Activated T-cell treated with anti-CD3 and anti-CD28 coated beads for 48 hours (primary cell): ENCODE data around the gene MIX23.

ENCODE experiments used
- DNase-seq: peaks from one replicate; pipeline ENCODE4 v3.0.0-alpha.2; 2020; ENCODE audit warnings: low read depth

MIX23 gene

DNA sequence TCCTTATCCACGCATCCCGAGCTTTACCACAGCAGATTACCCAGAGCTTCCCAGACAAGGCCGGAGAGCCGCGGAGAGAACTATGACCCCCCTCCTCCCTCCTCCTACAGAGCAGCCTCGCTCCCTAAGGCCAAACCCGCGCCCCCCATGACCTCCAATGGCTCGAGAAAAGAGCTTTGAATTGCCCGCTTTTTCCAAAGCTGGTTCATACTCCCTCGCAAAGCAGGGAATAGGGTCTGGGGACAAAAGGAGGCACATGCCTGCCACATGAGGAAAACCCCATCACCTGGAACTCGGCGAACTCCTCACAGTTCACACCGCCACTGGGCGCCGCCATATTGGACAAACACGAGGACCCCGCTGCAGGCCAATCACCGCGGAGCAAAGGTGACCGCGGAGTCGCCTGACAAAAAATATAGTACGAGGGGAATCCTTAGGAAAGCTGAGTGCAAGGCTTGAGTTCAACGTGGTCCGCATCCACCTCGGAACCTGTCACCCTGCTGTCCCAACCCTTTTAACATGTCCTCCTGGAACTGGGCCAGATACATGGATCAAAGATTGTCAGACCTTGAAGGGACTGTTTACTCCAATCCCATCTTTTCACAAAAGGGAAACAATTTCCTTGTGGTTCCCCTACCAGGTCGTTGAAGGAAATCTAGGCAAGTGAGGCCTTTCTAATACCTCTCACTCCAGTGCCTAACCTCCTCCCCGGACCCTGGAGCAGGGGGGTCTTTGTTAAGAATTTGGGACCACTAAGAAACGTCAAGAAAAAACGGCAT is at the start of gene MIX23:
MIX23 (minus strand) TSS at position 344 of the 779 bp plus-strand sequence; CDS start at position 337, 7 bp downstream.
- DNase-seq = peak; percentile 82

DNA sequence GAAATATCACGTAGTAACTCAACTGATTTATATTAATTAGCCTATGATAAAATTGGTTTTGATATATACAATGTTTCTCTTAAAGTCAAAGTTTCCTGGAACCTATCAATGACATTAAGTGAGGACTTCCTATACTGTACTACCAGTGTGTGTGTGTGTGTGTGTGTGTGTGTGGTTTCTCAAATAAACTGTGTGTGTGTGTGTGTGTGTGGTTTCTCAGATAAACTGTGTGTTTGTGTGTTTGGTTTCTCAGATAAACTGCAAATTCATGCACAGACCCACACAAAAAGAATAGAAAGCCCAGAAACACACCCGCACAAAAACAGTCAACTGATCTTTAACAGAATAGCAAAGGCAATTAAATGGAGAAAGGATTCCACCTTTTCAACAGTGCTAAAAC is 47.3 kb upstream of the MIX23 start:
- DNase-seq = no peak

DNA sequence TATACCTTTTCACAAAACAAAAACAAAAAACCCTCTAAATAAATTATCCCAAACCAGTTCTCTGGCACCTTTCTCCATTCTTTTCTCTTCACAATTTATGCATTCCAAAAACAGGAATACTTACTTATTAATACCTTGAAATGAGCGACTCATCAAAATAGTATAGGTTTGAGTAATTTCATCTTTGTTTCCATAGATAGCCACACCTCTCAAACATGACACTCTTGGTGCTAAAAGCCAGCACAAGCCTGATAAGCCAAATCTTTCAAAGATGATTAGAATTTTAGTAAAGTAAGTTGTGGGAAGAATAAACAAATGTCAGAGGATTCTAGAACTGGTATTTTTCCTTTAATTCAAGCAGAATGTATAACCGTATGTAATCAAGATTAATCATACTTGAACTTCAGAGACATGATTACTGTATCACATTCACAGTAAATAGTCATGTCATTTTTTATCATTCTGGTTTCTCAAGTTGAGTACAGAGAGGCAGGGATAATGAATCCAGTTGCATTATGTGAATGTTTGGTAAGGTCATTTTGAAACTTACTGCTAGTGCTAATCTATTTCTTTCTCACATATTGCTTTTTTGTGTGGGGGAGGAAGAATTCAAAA is 44.9 kb upstream of the MIX23 start:
- no peak for DNase-seq

DNA sequence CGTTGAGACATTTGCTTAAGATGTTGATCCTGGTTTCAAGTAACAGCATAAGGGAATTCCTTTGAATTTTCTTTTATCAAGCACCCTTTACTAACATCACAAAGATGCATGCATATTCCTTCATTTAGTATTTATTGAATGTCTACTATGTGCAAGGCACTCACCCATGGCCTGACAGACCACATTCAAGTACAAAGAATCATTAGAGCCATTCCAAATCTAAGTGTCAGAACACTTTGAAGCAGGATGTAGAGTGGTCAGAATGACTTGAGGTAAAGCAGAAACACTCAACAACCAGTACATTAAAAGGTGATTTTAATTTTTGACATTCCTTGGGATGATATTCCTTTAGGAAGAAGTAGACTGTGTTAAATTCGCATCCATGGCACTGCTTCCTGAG is 38.8 kb upstream of the MIX23 start:
- DNase-seq = no peak

DNA sequence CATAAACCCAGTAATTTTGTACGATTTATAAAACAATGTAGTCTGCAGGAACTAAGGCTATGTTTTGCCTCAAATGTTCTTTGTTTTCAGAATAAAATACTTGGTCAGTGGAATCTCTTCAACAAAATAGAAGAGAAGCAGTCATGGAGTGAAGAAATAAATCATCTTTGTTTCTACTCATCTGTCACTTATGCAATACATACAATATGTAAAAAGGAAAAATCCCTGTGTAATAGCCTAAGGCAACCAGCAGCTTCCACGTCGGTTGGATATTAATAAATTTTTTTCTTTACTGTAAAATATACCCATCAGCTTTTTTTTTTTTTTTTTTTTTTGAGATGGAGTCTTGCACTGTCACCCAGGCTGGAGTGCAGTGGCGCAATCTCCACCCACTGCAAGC is 38.1 kb upstream of the MIX23 start:
- DNase-seq = no peak

DNA sequence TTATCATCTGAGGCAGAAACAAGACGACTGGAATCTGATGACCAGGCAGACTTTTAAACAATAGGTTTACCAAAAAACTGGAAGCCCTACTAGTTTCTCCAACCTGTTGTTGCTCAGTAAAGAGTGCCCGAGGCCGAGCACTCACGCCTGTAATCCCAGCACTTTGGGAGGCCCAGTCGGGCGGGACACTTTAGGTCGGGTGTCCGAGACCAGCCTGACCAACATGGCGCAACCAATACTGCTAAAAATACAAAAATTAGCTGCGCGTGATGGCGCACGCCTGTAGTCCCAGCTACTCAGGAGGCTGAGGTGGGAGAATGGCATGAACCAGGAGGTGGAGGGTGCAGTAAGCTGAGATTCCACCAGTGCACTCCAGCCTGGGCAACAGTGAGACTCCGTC is 33.9 kb upstream of the MIX23 start:
- no peak for DNase-seq

DNA sequence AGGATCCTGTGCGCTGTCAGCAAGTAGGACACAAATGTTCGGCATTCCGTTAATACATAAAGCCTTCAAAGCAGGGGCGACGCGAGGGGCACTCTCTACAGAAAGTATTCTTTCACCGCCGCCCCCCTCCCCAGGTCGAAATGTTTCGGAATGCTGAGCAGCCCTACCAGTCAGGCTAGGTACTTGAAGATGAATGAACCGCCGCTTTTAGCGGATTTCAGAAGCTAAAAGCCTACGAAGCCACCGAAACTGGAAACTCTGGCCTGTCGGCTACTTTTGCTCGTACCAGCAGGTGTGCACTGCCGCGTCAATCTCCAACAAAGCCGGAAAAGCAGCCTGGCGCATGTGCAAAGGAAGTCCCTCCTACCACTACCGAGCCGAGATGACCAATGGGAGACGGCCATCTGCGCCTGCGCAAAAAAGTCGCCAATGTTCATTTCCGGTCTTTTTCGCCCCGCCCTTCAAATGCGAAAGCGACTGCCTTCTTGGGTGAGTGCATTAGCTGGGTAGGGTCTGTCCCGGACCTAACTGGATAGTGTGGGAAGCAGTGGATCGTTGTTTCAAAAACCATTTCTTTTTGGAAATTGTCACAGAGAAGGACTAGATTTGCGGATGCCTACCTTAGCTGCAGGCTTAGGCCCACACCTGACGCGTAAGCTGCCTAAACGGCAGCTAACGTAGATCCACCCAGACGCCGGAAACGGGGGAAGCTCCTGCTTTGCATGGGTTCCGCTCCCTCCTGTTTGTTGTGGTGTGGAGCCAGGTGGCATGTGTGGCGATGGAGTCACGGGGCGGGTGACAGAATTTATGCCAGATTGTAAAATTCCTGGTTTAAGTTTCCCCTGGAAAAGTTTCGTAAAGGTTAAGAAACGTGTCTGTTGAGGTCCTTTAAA is 33.0 kb upstream of the MIX23 start, which contains the start of gene WDR5B:
WDR5B (minus strand) TSS at position 301 of the 893 bp plus-strand sequence. CDS start 534 bp downstream, outside the sequence.
- peak; percentile 94 for DNase-seq

DNA sequence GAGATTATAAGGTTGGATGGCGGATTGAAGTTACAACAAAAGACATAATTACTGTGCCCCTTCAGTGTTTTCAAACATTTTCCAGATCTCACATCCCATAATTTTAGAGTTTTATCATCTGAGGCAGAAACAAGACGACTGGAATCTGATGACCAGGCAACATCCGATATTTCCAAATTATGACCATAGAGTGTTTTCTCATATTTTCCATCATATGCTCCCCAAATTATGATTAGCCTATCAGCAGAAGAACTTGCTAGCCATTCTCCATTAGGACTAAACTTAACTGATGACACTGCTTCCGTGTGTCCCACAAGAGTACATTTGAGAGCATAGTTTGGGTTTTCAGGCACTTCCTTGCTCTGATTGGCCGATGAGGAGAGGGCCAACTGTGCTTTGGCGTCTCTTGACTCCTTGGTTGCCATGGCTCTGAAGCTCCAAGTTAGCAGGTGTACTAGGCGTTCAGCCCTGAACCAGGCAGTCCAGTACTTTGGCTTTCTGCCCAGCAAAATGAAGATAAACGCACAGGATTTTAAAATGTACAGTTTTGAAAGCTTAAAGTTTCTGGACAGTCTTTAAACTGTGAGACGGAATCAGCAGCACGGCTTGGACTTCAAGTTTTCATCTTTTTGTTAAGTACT is 32.2 kb upstream of the MIX23 start:
- DNase-seq = peak; percentile 28

DNA sequence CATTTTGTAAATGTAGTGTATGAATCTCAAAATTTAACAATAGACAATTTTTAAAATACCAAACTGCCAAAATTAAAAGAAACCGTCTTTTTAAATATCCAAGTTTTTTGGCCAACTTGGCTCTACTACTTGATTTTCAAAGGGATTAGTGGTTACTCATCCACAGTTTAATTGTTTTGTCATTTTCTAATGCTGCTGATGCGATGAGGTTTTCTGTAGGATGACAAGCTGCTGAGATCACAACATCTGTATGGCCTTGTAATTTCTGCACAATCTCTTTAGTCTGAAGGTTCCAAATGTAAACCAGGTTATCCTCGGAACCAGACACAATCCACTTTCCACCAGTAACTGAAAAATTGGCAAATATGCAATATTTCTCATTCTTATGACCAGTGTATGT is 31.4 kb upstream of the MIX23 start:
- DNase-seq = no peak

DNA sequence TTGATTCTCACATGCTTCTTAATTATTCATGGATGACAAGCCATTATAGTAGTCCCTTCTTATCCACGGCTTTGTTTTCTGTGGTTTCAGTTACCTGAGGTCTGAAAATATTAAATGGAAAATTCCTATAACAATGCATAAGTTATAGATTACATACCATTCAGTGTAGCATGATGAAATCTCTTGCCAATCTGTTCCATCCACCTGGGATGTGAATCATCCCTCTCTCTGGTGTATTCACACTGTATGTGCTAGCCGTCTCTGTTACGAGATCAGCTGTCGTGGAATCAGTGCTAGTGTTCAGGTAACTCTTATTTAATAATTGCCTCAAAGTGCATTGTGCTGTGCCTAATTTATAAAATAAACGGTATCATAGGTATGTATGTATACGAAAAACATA is 27.6 kb upstream of the MIX23 start:
- no peak for DNase-seq

DNA sequence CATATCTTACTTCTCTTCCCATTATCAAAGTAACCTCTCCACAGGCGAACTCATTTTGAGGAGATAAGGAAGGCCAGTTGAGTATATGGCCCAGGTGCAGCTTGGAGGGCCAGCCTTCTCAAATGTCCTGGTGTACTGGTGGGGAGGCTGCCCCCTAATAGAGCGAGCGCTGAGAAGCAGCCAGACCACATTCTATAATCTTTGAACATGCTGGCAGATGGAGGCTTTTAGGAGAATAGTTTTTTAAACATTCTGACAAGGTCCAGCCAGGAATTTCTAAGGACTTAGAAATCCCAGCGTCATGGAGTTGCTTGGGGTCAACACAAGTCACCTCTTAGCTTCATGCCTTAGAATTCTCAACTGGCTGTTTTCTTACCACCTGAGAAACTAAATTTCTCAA is 27.1 kb upstream of the MIX23 start:
- DNase-seq = no peak

DNA sequence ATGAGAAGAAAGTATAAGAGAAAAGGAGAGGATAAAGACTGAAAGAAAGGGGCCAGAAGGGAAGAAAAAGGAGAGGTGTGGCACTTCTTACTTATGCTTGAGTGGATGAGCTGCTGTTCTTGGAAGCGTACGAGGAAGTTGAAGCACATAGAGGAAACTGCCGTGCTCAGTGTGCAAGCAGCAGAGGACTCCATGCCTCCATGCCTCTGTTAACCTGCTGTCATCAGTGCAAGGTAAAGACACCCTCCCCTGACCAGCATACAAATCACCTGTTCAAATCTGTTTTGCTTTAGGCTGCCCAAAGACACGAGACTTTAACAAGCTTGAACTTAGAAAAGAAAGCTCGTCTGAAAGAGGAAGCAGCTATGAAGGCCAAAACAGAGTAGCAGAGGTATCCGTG is 26.4 kb upstream of the MIX23 start:
- no peak for DNase-seq

DNA sequence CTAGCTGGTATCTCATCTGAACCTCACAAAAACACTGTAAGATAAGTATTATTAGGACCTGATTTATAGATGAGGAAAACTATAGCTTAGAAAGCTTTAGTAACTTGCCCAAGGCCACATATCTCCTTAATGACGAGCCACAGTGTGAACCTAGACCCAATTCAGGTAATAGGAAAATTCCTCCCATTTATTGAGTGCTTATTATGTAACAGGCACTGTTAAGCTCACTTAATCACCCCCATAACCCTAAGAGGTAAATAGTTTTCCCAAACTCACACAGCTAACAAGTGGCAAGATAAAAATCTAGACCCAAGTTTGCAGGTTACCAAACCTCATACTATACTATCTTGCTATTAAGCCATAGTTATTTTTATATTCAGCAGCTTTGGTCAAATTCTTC is 24.9 kb upstream of the MIX23 start:
- DNase-seq = no peak

DNA sequence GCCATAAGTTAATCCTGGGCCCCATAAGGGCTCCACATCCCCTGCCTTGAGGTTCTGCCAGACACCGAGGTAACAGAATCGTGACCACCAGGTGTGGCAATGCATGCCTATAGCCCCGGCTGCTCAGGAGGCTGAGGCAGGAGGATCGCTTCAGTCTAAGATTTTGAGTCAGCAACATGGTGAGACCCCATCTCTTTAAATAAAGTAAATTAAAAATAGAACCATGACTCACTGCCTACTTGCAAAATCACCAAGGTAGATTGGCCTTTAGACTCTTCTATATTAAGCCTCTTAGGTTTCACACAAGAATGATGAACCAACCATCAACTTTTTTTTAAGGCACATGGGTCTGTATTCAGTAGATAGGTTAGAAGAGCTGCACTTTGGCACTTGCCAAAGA is 23.2 kb upstream of the MIX23 start:
- DNase-seq = peak; percentile 12

DNA sequence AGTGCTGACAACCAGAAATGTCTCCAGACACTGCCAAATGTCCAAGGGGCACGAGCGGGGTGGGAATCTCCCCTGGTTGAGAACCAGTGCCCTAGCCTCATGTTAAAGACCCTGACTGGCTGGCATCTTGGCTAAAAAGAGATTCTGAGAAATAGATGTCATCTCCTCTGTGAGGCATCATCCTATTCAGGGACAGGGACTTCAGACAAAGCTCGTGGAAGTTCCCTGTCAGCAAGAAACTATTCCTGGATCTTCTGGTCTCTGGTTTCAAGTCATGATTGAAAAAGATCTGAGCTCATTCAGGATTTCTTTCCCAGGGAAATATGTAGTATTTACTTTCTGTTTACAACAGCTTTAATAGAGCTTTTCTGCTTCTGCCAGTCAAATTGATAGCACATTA is 22.0 kb upstream of the MIX23 start:
- no peak for DNase-seq

DNA sequence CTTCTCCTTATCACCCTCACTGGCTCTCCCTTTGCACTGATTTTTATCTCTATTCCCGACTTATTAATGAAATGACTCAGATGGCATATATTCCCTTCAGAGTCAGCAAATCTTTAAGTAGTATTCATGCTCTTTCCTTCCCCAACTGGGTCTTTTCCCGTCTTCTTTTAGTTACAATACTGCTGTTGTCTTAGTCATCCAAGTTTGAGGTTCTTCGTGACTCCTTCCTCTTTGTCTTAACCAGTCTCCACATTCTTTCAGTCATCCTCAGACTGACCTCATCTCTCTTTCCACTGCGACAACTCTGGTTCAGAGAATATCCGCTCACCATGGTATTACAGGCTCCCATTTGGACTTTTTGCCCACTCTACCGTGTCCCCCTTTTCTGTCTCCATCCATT is 20.5 kb upstream of the MIX23 start:
- DNase-seq = no peak

DNA sequence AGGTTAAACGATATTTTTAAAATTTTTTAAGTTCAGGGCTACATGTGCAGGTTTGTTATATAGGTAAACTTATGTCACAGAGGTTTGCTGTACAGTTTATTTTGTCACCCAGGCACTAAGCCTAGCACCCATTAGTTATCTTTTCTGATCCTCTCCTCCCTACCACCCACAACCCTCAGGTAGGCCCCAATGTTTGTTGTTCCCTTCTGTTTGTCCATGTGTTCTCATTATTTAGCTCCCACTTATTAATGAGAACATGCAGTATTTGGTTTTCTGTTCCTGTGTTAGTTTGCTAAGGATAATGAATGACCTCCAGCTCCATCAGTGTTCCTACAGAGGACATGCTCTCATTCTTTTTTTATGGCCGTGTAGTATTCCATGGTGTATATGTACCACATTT is 15.9 kb upstream of the MIX23 start:
- no peak for DNase-seq

DNA sequence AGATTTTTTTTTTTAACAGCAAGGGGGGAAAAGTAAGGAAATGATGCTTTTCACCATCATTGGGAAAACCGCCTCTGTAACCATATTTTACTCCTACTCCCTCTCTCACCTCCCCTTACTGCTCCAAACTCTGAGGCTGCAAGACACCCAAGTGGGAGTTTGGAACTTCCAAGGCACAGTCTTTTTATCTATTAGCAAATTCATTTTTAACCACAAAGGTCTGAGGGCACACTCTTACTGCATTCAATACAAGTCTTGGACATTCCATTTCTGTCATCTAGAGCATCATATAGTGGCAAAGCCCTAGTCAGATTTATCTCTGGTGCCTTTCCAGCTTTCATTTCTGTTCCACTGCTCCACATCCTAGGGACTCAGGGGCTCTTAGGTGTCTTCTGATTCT is 14.2 kb upstream of the MIX23 start:
- no peak for DNase-seq

DNA sequence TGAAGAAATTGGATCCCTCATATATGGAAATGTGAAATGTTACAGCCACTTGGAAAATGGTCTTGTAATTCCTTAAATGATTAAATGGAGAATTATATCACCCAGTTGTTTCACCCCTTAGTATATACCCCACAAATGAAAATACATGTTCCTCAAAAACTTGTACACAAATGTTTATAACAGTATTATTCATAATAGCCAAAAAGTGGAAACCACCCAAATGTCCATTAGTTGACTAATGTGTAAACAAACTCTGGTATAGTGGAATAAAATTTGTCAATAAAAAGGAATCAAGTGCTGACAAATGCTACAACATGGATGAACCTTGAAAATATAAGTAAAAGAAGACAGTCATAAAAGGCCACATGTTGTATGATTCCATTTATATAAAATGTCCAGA is 13.5 kb upstream of the MIX23 start:
- no peak for DNase-seq

DNA sequence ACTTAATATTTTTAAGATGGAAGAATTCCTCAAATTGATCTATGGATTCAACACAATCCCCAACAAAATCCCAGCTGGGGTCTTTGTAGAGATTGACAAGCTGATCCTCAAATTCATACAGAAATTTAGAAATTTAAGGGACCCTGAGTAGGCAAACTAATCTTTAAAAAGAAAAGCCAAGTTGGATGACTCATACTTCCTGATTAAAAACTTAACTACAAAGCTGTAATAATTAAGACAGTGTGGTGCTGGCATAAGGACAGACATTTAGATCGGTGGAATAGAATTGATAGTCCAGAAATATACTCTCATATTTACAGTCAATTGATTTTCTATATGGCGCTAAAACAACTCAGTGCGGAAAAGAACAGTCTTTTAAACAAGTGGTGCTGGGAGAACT is 12.6 kb upstream of the MIX23 start:
- DNase-seq = no peak

DNA sequence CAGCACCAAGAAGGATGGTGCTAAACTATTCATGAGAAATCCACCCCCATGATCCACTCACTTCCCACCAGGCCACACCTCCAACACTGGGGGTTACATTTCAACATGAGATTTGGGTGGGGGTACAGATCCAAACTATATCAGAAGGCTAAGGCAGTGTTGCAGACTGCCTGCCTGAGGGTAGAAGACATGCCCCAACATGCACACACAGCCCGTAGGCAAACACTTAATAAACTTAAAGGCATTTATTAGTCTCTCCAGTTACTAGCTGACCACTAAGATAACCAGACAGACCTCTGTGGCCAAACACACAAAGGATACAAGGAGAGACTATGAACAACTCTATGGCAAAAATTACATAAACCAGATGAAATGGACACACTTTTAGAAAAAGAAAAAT is 11.1 kb upstream of the MIX23 start:
- no peak for DNase-seq
